Measurements from ENCODE around the gene JARID2.

Gene JARID2

DNA sequence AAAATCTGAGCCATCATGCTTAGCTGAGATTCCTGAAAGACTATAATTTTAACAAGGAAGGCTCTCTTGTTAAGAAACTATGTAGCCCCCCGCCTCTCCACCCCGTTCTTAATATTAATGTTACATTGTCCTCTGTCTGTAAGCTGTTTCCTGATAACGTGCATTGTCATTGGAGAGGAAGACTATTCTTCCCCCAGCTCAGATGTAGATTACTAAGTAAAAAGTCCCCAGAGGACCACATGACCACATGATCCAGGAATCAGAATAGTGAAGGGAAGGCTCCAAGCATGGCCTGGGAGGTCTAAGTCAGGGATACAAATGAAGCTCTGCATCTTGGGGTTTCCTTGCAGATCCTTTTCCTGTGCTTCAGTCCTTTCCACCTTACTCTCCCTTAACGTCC lies 106.4 kb downstream of the JARID2 start:
- H3K4me1 ChIP-seq (ENCODE audit: insufficient read depth, poor library complexity, severe bottlenecking) = peaks cover 11% of the 10 kb centered on the region
- no peak overlapping the region for H3K27ac ChIP-seq (ENCODE audit: poor library complexity, severe bottlenecking)
- no peaks in the 10 kb centered on the region for H3K27me3 ChIP-seq (ENCODE audit: insufficient read depth, poor library complexity, severe bottlenecking)
- ATAC-seq (ENCODE audit: low read depth) = no peak
- H3K4me3 ChIP-seq (ENCODE audit: severe bottlenecking) = no peak overlapping the region
- DNase-seq (ENCODE audit: low spot score) = no peak
- no peaks in the 10 kb centered on the region; the same call in 1 of the 2 replicates for H3K36me3 ChIP-seq (ENCODE audit: low read depth)
- H3K9me3 ChIP-seq (ENCODE audit: severe bottlenecking) = no peaks in the 10 kb centered on the region
- TF ChIP-seq CTCF (IDR thresholded peaks at IDR 0.05; ENCODE audit: poor library complexity, severe bottlenecking) = no peak

DNA sequence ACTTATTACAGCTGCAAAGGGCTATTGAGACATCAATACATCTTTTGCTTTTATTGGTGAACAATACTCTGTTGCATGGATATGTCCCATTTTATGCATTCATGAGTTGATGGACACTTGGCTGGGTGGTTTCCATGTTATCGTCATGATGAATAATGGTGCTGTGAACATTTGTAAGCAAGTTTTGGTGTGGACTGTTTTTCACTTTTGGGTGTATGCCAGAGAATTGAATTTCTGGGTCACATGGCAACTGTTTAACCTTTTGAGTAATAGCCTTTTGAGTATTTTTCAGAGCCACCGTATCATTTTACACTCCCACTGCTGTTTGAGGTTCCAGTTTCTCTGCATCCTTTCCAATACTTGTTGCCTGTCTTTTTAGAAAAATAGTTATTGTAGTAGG lies 107.0 kb downstream of the JARID2 start:
- DNase-seq (ENCODE audit: low spot score) (no peak), ATAC-seq (ENCODE audit: low read depth) (no peak)
- H3K36me3 ChIP-seq (ENCODE audit: low read depth) = no peaks in the 10 kb centered on the region; the same call in 1 of the 2 replicates
- H3K27ac ChIP-seq (ENCODE audit: poor library complexity, severe bottlenecking) = no peak overlapping the region
- H3K4me1 ChIP-seq (ENCODE audit: insufficient read depth, poor library complexity, severe bottlenecking) = peaks cover 11% of the 10 kb centered on the region
- H3K27me3 ChIP-seq (ENCODE audit: insufficient read depth, poor library complexity, severe bottlenecking) = no peaks in the 10 kb centered on the region
- H3K9me3 ChIP-seq (ENCODE audit: severe bottlenecking) = no peaks in the 10 kb centered on the region
- H3K4me3 ChIP-seq (ENCODE audit: severe bottlenecking) = no peak overlapping the region
- TF ChIP-seq CTCF (IDR thresholded peaks at IDR 0.05; ENCODE audit: poor library complexity, severe bottlenecking) = no peak

GRCh38 chr6:15355683-15356099 lies 109.8 kb downstream of the JARID2 start:
- no peaks in the 10 kb centered on the region for H3K9me3 ChIP-seq (ENCODE audit: severe bottlenecking)
- H3K36me3 ChIP-seq (ENCODE audit: low read depth) = no peaks in the 10 kb centered on the region; the same call in 1 of the 2 replicates
- H3K4me3 ChIP-seq (ENCODE audit: severe bottlenecking) = no peak overlapping the region
- peaks cover 13% of the 10 kb centered on the region for H3K4me1 ChIP-seq (ENCODE audit: insufficient read depth, poor library complexity, severe bottlenecking)
- ATAC-seq (ENCODE audit: low read depth) (no peak), DNase-seq (ENCODE audit: low spot score) (no peak)
- no peak for TF ChIP-seq CTCF (IDR thresholded peaks at IDR 0.05; ENCODE audit: poor library complexity, severe bottlenecking)
- H3K27ac ChIP-seq (ENCODE audit: poor library complexity, severe bottlenecking) = no peak overlapping the region
- no peaks in the 10 kb centered on the region for H3K27me3 ChIP-seq (ENCODE audit: insufficient read depth, poor library complexity, severe bottlenecking)

GRCh38 chr6:15356179-15356578 lies 110.3 kb downstream of the JARID2 start:
- H3K4me1 ChIP-seq (ENCODE audit: insufficient read depth, poor library complexity, severe bottlenecking) = peaks cover 13% of the 10 kb centered on the region

More at GRCh38 chr6:15356179-15356578, 110.3 kb downstream of the JARID2 start:
- DNase-seq (ENCODE audit: low spot score) = no peak
- no peaks in the 10 kb centered on the region for H3K27me3 ChIP-seq (ENCODE audit: insufficient read depth, poor library complexity, severe bottlenecking)
- H3K36me3 ChIP-seq (ENCODE audit: low read depth) = no peaks in the 10 kb centered on the region; the same call in 1 of the 2 replicates
- TF ChIP-seq CTCF (IDR thresholded peaks at IDR 0.05; ENCODE audit: poor library complexity, severe bottlenecking) = no peak
- no peaks in the 10 kb centered on the region for H3K9me3 ChIP-seq (ENCODE audit: severe bottlenecking)
- H3K27ac ChIP-seq (ENCODE audit: poor library complexity, severe bottlenecking) = no peak overlapping the region
- ATAC-seq (ENCODE audit: low read depth) = no peak
- no peak overlapping the region for H3K4me3 ChIP-seq (ENCODE audit: severe bottlenecking)
